Astrocyte (in vitro differentiated cells and primary cell): ENCODE results near the gene SLC35A2.
"Not testable (repeated sequence)": the region's sequence is repeated elsewhere in the genome, so short reads cannot be mapped to it uniquely, and the experiment has no call there.

Experiments
- EZH2 ChIP-seq: IDR thresholded peaks from 2 replicates; pipeline ENCODE4 v1.6.1; 2012; ENCODE audit warnings: mild to moderate bottlenecking, low read length, inconsistent platforms; ENCODE audit not compliant: insufficient read depth
- TF ChIP-seq, protein P1 (sequence below): IDR thresholded peaks from 2 replicates; pipeline ENCODE4 v1.5.1; 2011; ENCODE audit warnings: low read depth, mild to moderate bottlenecking, inconsistent platforms, low read length, moderate library complexity; ENCODE audit not compliant: insufficient read depth

DNA sequence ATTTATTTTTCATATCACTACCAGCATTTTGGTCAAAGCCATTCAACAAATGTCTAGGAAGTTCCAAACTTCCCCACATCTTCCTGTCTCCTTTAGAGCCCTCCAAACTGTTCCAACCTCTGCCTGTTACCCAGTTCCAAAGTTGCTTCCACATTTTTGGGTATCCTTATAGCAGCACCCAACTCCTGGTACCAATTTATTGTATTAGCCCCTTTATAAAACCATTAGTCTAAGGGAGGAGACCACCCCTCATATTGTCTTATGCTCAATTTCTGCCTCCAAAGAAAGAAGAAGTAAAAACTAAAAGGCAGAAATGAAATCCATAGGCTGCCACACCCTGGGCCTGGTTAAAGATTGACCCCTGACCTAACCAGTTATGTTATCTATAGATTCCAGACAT is 58.0 kb downstream of the SLC35A2 start:
- TF ChIP-seq, protein P1, sequence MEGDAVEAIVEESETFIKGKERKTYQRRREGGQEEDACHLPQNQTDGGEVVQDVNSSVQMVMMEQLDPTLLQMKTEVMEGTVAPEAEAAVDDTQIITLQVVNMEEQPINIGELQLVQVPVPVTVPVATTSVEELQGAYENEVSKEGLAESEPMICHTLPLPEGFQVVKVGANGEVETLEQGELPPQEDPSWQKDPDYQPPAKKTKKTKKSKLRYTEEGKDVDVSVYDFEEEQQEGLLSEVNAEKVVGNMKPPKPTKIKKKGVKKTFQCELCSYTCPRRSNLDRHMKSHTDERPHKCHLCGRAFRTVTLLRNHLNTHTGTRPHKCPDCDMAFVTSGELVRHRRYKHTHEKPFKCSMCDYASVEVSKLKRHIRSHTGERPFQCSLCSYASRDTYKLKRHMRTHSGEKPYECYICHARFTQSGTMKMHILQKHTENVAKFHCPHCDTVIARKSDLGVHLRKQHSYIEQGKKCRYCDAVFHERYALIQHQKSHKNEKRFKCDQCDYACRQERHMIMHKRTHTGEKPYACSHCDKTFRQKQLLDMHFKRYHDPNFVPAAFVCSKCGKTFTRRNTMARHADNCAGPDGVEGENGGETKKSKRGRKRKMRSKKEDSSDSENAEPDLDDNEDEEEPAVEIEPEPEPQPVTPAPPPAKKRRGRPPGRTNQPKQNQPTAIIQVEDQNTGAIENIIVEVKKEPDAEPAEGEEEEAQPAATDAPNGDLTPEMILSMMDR = not testable (repeated sequence)
- not testable (repeated sequence) for TF ChIP-seq EZH2
